ENCODE data around the gene MRPL44.

The MRPL44 gene

DNA sequence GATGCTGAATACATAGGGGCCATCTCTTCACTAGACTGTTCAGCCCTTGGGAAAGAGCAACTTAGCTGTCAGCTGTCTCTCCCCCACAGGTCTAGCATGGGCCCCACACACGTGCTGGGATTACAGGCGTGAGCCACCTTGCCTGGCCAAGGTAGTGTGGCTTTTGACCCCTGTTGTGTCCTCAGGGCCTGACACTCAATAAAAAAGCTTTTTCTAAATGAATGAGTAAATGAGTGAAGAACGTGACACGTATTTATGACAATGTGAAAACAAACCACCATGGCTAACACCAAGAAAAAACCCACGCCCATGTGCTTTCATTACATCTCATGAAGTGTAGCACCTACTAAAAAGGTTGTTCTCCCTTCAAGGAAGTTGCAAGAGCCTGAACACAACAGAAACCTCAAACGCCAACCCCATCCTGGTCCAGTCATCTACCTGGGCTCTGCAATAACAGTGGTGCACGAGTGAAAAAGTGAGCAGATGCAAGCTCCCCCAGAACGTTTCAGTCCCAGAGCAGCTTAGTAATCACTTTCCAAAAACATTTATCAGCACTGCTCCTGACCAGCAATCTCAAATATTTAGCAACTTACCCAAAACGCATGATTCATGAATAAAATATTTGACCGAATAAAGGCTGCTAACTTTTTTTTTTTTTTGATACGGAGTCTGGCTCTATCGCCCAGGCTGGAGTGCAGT, 15.5 kb upstream of the MRPL44 start:
- peak overlapping the region; percentile 30 for H3K4me3 Mint-ChIP-seq
- H3K27ac Mint-ChIP-seq = peak overlapping the region; percentile 32

DNA sequence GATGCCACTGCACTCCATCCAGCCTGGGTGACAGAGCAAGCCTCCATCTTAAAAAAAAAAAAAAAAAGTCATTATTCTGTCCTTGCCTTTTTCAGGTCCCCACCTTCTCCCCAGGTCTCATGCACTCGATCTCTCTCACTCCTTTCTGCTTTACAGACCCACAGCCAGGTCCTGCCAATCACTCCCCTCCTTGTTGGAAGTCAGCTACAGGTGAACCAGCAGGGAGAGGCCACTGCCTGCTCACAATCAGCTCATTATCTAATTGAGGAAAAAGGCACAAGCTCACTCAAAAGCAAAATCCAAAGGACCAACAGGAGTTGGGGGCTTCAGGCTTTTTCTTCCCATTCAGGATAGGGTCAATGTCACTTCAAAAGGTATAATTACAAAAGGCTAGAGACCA, 14.1 kb upstream of the MRPL44 start:
- no peak for DNase-seq
- peaks cover 4% of the 10 kb centered on the region for H3K9me3 Mint-ChIP-seq
- peaks cover 52% of the 10 kb centered on the region for H3K4me1 Mint-ChIP-seq
- peaks cover 23% of the 10 kb centered on the region for H3K36me3 Mint-ChIP-seq (ENCODE audit: low read depth)
- TF ChIP-seq CTCF (IDR thresholded peaks at IDR 0.05) = no peak
- peak overlapping the region; percentile 96 for H3K4me3 Mint-ChIP-seq
- H3K27ac Mint-ChIP-seq = peak overlapping the region; percentile 79
- no peaks in the 10 kb centered on the region for H3K27me3 Mint-ChIP-seq (ENCODE audit: low read depth, poor library complexity)

More for the DNA sequence above, 15.5 kb upstream of the MRPL44 start:
- TF ChIP-seq CTCF (IDR thresholded peaks at IDR 0.05) = no peak
- peaks cover 4% of the 10 kb centered on the region for H3K9me3 Mint-ChIP-seq
- no peaks in the 10 kb centered on the region for H3K27me3 Mint-ChIP-seq (ENCODE audit: low read depth, poor library complexity)
- peaks cover 23% of the 10 kb centered on the region for H3K36me3 Mint-ChIP-seq (ENCODE audit: low read depth)
- DNase-seq = no peak
- H3K4me1 Mint-ChIP-seq = peaks cover 47% of the 10 kb centered on the region

DNA sequence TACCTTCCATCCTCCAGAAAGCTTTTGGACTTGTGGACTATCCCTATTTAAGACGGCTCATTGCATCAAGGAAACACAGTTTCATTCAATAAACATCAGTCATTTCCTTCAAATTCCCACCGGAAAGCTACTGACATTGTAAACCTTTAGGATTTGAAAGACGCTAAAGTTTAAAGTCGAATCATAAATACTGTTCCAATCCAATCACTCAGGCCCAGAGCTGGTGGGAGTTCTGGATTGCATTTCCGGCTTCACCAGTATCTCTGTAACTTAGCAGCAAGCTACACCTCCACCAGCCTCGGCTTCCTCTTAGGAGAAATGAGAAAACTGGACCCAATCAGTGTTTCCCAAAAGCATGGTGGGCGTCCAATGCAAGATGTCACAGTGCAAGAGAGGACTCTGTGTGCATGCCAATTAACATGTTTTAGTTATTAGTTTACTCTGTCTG, 13.7 kb upstream of the MRPL44 start:
- no peak for TF ChIP-seq CTCF (IDR thresholded peaks at IDR 0.05)
- Mint-ChIP-seq H3K9me3 (peaks cover 4% of the 10 kb centered on the region), H3K27ac (no peak overlapping the region), H3K27me3 (ENCODE audit: low read depth, poor library complexity) (no peaks in the 10 kb centered on the region), H3K4me1 (peaks cover 52% of the 10 kb centered on the region), H3K4me3 (peak overlapping the region; percentile 96), H3K36me3 (ENCODE audit: low read depth) (peaks cover 23% of the 10 kb centered on the region)
- DNase-seq = no peak

DNA sequence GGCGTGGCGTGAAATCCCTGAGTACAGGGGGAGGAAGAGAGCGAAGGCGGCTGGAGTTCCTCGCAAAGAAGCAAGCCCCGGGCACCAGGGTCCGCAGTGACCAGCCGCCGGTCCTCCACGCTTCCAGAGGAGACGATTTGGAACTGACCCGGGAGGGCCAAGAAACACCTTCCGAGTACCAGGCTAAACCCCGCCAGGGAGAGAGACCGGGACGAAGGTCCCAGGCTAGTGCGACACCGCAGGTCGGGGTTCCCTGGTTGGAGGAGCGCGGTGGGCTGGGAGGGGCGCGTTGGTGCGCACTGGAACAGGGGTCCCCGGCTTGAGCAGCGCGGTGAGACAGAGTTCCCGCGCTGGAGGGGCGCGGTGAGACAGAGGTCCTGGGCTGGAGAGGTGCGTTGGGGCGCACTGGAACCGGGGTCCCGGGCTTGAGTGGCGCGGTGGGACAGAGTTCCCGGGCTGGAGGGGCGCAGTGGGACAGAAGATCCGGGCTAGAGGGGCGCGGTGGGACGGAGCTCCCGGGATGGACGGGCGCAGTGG, 13.0 kb upstream of the MRPL44 start:
- no peaks in the 10 kb centered on the region for H3K27me3 Mint-ChIP-seq (ENCODE audit: low read depth, poor library complexity)
- H3K36me3 Mint-ChIP-seq (ENCODE audit: low read depth) = peaks cover 22% of the 10 kb centered on the region
- H3K9me3 Mint-ChIP-seq = peaks cover 4% of the 10 kb centered on the region
- peak overlapping the region; percentile 96 for H3K4me3 Mint-ChIP-seq
- DNase-seq = peak; percentile 63
- TF ChIP-seq CTCF (IDR thresholded peaks at IDR 0.05) = no peak
- peak overlapping the region; percentile 71 for H3K27ac Mint-ChIP-seq
- peaks cover 52% of the 10 kb centered on the region for H3K4me1 Mint-ChIP-seq

- peak; percentile 90 for DNase-seq
- Mint-ChIP-seq H3K4me1 (peaks cover 52% of the 10 kb centered on the region), H3K4me3 (peak within 1 kb of the TSS; percentile 96), H3K27ac (peak within 1 kb of the TSS; percentile 71), H3K9me3 (peaks cover 4% of the 10 kb centered on the region), H3K36me3 (ENCODE audit: low read depth) (peaks cover 15% of the 10 kb centered on the region), H3K27me3 (ENCODE audit: low read depth, poor library complexity) (no peaks in the 10 kb centered on the region)
- TF ChIP-seq CTCF (IDR thresholded peaks at IDR 0.05) = no peak
Observed at GRCh38 chr2:223944703-223945531, 12.3 kb upstream of the MRPL44 start, which contains the start of gene WDFY1. Gene WDFY1, minus strand, starts transcription at chr2:223945335. Its CDS starts 51 bp downstream, at chr2:223945284.

Data from nephron progenitor cell (in vitro differentiated cells).